Fibroblast of peridontal ligament (primary cell): ENCODE results near the gene CCDC110.
A peak's percentile ranks its signal among the peaks of the same experiment; 100 is the strongest.

Experiments
- DNase-seq: peaks from one replicate; pipeline ENCODE4 v3.0.0-alpha.2; 2010; ENCODE audit errors: extremely low read depth

CCDC110 gene

GRCh38 chr4:185421366-185422124 is 50.0 kb downstream of the CCDC110 start:
- DNase-seq, result peak; percentile 71

GRCh38 chr4:185416955-185417354 is 54.6 kb downstream of the CCDC110 start:
- no peak for DNase-seq

GRCh38 chr4:185412412-185412811 is 59.1 kb downstream of the CCDC110 start:
- no peak for DNase-seq

- no peak for DNase-seq
Observed at GRCh38 chr4:185411849-185412248, 59.7 kb downstream of the CCDC110 start.

- no peak for DNase-seq
Observed at GRCh38 chr4:185408432-185408831, 63.1 kb downstream of the CCDC110 start.

- DNase-seq, result no peak
Observed at GRCh38 chr4:185405296-185405999, 66.1 kb downstream of the CCDC110 start.

- DNase-seq, result no peak
Observed at GRCh38 chr4:185404031-185404430, 67.5 kb downstream of the CCDC110 start.

GRCh38 chr4:185399466-185399865 is 72.1 kb downstream of the CCDC110 start:
- no peak for DNase-seq

- DNase-seq, result no peak
Observed at GRCh38 chr4:185398618-185399017, 72.9 kb downstream of the CCDC110 start.

GRCh38 chr4:185396724-185397385 is 74.7 kb downstream of the CCDC110 start, which contains the start of gene ANKRD37:
ANKRD37 (plus strand) TSS chr4:185396841; CDS start chr4:185396924, 83 bp downstream.
- DNase-seq, result peak; percentile 10

- DNase-seq, result peak; percentile 96
Observed at GRCh38 chr4:185395956-185396723, 75.4 kb downstream of the CCDC110 start.

- peak; percentile 96 for DNase-seq
Observed at GRCh38 chr4:185395238-185395955, 76.1 kb downstream of the CCDC110 start, which contains the start of gene LRP2BP. LRP2BP (minus strand) TSS chr4:185395924; CDS start chr4:185378186, 17,738 bp downstream.
